Endothelial cell of umbilical vein (primary cell): ENCODE measurements around the gene ANKEF1. TPM values are rescaled to one million over a fixed set of nuclear protein-coding genes. Genes with fewer than 3 reads are reported as not detected.

Source experiments
- BruUV-seq: library from RNA; stranded (reverse); fragments of 400-500 nt; replicated peaks from 2 replicates; lab custom pipeline; 2021; lab: Mats Ljungman, UMichigan
- CTCF ChIA-PET: fragments of 300-600, 350-600 bp; sonication (Branson Sonifier 250); formaldehyde crosslinking; loops from one replicate; lab custom pipeline; 2021; ENCODE audit warnings: antibody characterized with exemption, inconsistent platforms; lab: Charles Lee
- POLR2A ChIA-PET: fragments of 300-600, 350-600 bp; sonication (Branson Sonifier 250); formaldehyde crosslinking; loops from one replicate; lab custom pipeline; 2021; ENCODE audit warnings: antibody characterized with exemption, inconsistent platforms; lab: Charles Lee
- DNase-seq: peaks from one replicate; pipeline ENCODE4 v3.0.0-alpha.2; 2011; ENCODE audit warnings: low read depth, low spot score
- FAIRE-seq: peaks from 2 replicates; lab custom pipeline; 2011; peaks lifted over from hg19 to GRCh38; lab: Jason Lieb, UNC
- H2AFZ ChIP-seq: 2 replicates; pipeline ENCODE4 v1.6.0; 2012; ENCODE audit warnings: low read depth, low read length, control low read depth, inconsistent platforms
- H3K27ac ChIP-seq: 2 replicates; pipeline ENCODE4 v1.5.1; 2011; ENCODE audit warnings: low read depth, mild to moderate bottlenecking, control low read depth, low read length, moderate library complexity; ENCODE audit not compliant: insufficient read depth
- H3K27me3 ChIP-seq, 2 experiments: 2 replicates each; pipeline versions ENCODE4 v1.6.0 to v1.6.1; 2011; ENCODE audit warnings: low read length in 2 of 2, mixed read lengths in 1 of 2; ENCODE audit not compliant: control insufficient read depth in 2 of 2, insufficient read depth in 2 of 2
- H3K36me3 ChIP-seq, 2 experiments: 2 replicates in 1 of 2; 3 replicates in 1 of 2; pipeline ENCODE4 v1.5.1; 2011; ENCODE audit warnings: low read length in 2 of 2, mild to moderate bottlenecking in 1 of 2, moderate library complexity in 1 of 2; ENCODE audit not compliant: control insufficient read depth in 2 of 2, insufficient read depth in 2 of 2; ENCODE audit errors: extremely low read depth in 1 of 2
- H3K4me1 ChIP-seq: 3 replicates; pipeline ENCODE4 v1.5.1; 2011; ENCODE audit warnings: mild to moderate bottlenecking, low read length; ENCODE audit not compliant: control insufficient read depth, insufficient read depth; ENCODE audit errors: extremely low read depth
- H3K4me2 ChIP-seq: 2 replicates; pipeline ENCODE4 v1.6.1; 2011; ENCODE audit warnings: low read length, control low read depth, mixed read lengths; ENCODE audit not compliant: insufficient read depth
- H3K4me3 ChIP-seq, 3 experiments: fragments of 200-600 bp in 1 of 3; sonication (generic), shearing (Covaris generic) in 1 of 3; replicated peaks in 1 of 3; 2 replicates each; pipeline ENCODE4 v1.5.1; 2011 to 2016; ENCODE audit warnings: control low read depth in 3 of 3, low read length in 3 of 3, mild to moderate bottlenecking in 2 of 3, inconsistent platforms in 1 of 3, low read depth in 1 of 3, moderate library complexity in 1 of 3; ENCODE audit not compliant: insufficient read depth in 1 of 3
- H3K79me2 ChIP-seq: 2 replicates; pipeline ENCODE4 v1.6.0; 2012; ENCODE audit warnings: low read length, inconsistent platforms; ENCODE audit not compliant: control insufficient read depth, insufficient read depth
- H3K9ac ChIP-seq: replicated peaks from 2 replicates; pipeline ENCODE3; 2011; ENCODE audit warnings: low read length, control low read depth; ENCODE audit not compliant: insufficient read depth; ENCODE audit errors: extremely low read depth
- H3K9me1 ChIP-seq: replicated peaks from 3 replicates; pipeline ENCODE4 v1.6.0; 2011; ENCODE audit warnings: mild to moderate bottlenecking, low read length; ENCODE audit not compliant: control insufficient read depth, insufficient read depth; ENCODE audit errors: extremely low read depth
- H3K9me3 ChIP-seq: replicated peaks from 2 replicates; pipeline ENCODE4 v1.5.1; 2012; ENCODE audit warnings: low read length, inconsistent platforms; ENCODE audit not compliant: control insufficient read depth, insufficient read depth
- H4K20me1 ChIP-seq: replicated peaks from 2 replicates; pipeline ENCODE3; 2011; ENCODE audit warnings: mild to moderate bottlenecking, low read length; ENCODE audit not compliant: control insufficient read depth, insufficient read depth; ENCODE audit errors: extremely low read depth
- CTCF ChIP-seq, 2 donors: IDR thresholded peaks; 1 replicate in 1 of 2; 2 replicates in 1 of 2; pipeline ENCODE4 v1.5.1; 2011; ENCODE audit warnings: low read length in 2 of 2, mild to moderate bottlenecking in 2 of 2, moderate library complexity in 2 of 2, control low read depth in 1 of 2, inconsistent platforms in 1 of 2, low read depth in 1 of 2; ENCODE audit not compliant: insufficient read depth in 1 of 2; ENCODE audit errors: extremely low read depth in 1 of 2
- EZH2 ChIP-seq: IDR thresholded peaks from 2 replicates; pipeline ENCODE4 v1.6.1; 2012; ENCODE audit warnings: borderline replicate concordance, low read depth, mild to moderate bottlenecking, moderate library complexity, low read length, inconsistent platforms; ENCODE audit not compliant: severe bottlenecking
- FOS ChIP-seq: IDR thresholded peaks from 2 replicates; pipeline ENCODE4 v1.6.1; 2011; ENCODE audit warnings: mild to moderate bottlenecking, low read length, moderate library complexity, borderline replicate concordance; ENCODE audit not compliant: insufficient read depth
- GATA2 ChIP-seq: IDR thresholded peaks from 2 replicates; pipeline ENCODE4 v1.7.0; 2011; ENCODE audit warnings: low read depth, mild to moderate bottlenecking, moderate library complexity, mixed read lengths, low read length; ENCODE audit not compliant: insufficient read length, insufficient read depth
- JUN ChIP-seq: IDR thresholded peaks from 2 replicates; pipeline ENCODE4 v1.6.1; 2011; ENCODE audit warnings: borderline replicate concordance, low read depth; ENCODE audit not compliant: insufficient read length, insufficient read depth
- MAX ChIP-seq: IDR thresholded peaks from 2 replicates; pipeline ENCODE4 v1.6.1; 2011; ENCODE audit not compliant: insufficient read depth, insufficient read length
- MYC ChIP-seq: IDR thresholded peaks from one replicate; pipeline ENCODE4 v1.6.1; 2011; ENCODE audit warnings: mild to moderate bottlenecking, low read depth, low read length
- POLR2A ChIP-seq: IDR thresholded peaks from 2 replicates; pipeline ENCODE4 v1.6.1; 2012; ENCODE audit warnings: low read depth, mild to moderate bottlenecking, control low read depth, low read length
- POLR2AphosphoS5 ChIP-seq: IDR thresholded peaks from 2 replicates; pipeline ENCODE4 v1.6.1; 2012; ENCODE audit warnings: low read depth, mild to moderate bottlenecking, control low read depth, low read length, moderate library complexity; ENCODE audit not compliant: insufficient read depth
- dilution Hi-C: fragments of 300-500 bp; cut with MboI; formaldehyde crosslinking; loops from one replicate; pipeline ENCODE4 v1.15.0; 2019; ENCODE audit warnings: low sequenced_read_pairs; ENCODE audit not compliant: extremely low pct_ligation_motif_present
- intact Hi-C: fragments of 100-400 bp; cut with micrococcal nuclease; formaldehyde crosslinking; loops from one replicate; pipeline ENCODE4 v1.10.0; 2022
- polyA plus RNA-seq, 4 experiments: library from polyadenylated mRNA; depleted of rRNA in 3 of 4; stranded (reverse) in 3 of 4; unstranded in 1 of 4; fragments of >200 nt; gene quantifications; 2 replicates each; pipeline versions ENCODE4 v1.2.1 to v1.2.3, GENCODE V29; 2011 to 2012; ENCODE audit warnings: missing spikeins in 1 of 4
- total RNA-seq: library from RNA; stranded (reverse); gene quantifications from 2 replicates; pipeline ENCODE4 v1.2.3, GENCODE V29; 2021

ANKEF1 gene
- total and polyA plus RNA-seq, 2 donors (not counting 3 experiments of a cell fraction or from before 2014, with no cell fraction given): 0.58 to 2.4 TPM

GRCh38 chr20:10063482-10063881 lies 28.7 kb downstream of the ANKEF1 start:
- CTCF ChIA-PET: no interaction called here
- BruUV-seq: no TSS peak
- H3K4me3 ChIP-seq: no peak overlapping the region
- H3K79me2 ChIP-seq: no peaks in the 10 kb centered on the region
- DNase-seq (no peak), FAIRE-seq (no peak)
- H3K27ac ChIP-seq: no peak overlapping the region
- dilution Hi-C loops: no loop called here
- TF ChIP-seq POLR2A (no peak), FOS (no peak), EZH2 (no peak), MAX (no peak), POLR2AphosphoS5 (no peak), MYC (no peak), CTCF (IDR thresholded peaks at IDR 0.05; ENCODE audit: extremely low read depth in 1 of 2, insufficient read depth in 1 of 2, low read depth in 1 of 2, low read length in 2 of 2) (no peak), JUN (no peak), GATA2 (no peak)
- POLR2A ChIA-PET: no interaction called here
- H3K27me3 ChIP-seq: peaks cover 0 to 1% of the 10 kb centered on the region in 2 experiments
- H2AFZ ChIP-seq: no peak overlapping the region
- no peak overlapping the region for H3K9ac ChIP-seq
- H3K9me3 ChIP-seq: no peaks in the 10 kb centered on the region
- no peaks in the 10 kb centered on the region for H3K4me1 ChIP-seq
- H3K9me1 ChIP-seq: no peaks in the 10 kb centered on the region
- H4K20me1 ChIP-seq: no peaks in the 10 kb centered on the region
- no peaks in the 10 kb centered on the region for H3K36me3 ChIP-seq
- intact Hi-C loops: no loop called here
- H3K4me2 ChIP-seq: no peak overlapping the region
